ENCODE data around the gene ASRGL1. TPM values are rescaled to one million over a fixed set of nuclear protein-coding genes. Genes with fewer than 3 reads are reported as not detected.
"Not testable (repeated sequence)": the region's sequence is repeated elsewhere in the genome, so short reads cannot be mapped to it uniquely, and the experiment has no call there.

ASRGL1 gene
- total RNA-seq, 3 donors from 2014 or later = 6.7 to 22.0 (median 16.4) TPM

DNA sequence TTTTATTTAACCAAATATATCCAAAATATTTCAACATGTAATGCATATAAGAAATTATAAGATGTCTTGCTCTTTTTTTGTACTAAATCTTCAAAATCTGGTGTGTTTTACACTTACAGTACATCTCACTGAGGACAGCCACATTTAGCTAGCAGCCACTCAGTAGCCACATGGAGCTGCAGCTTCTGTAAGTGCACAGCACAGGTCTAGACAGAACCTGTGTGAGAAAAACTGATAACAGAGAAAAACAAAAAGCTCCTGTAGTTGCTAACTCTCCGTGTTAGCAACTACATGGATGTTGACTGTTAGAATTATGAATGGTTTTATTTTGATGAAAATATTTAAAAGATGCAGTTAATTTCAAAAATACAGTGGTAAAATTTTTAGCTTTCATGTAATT is 22.2 kb downstream of the ASRGL1 start:
- no peaks in the 10 kb centered on the region for H3K36me3 ChIP-seq
- no peak for TF ChIP-seq POLR2A (IDR thresholded peaks at IDR 0.05)
- no peak for TF ChIP-seq POLR2AphosphoS5 (IDR thresholded peaks at IDR 0.05)
- TF ChIP-seq, protein P1, sequence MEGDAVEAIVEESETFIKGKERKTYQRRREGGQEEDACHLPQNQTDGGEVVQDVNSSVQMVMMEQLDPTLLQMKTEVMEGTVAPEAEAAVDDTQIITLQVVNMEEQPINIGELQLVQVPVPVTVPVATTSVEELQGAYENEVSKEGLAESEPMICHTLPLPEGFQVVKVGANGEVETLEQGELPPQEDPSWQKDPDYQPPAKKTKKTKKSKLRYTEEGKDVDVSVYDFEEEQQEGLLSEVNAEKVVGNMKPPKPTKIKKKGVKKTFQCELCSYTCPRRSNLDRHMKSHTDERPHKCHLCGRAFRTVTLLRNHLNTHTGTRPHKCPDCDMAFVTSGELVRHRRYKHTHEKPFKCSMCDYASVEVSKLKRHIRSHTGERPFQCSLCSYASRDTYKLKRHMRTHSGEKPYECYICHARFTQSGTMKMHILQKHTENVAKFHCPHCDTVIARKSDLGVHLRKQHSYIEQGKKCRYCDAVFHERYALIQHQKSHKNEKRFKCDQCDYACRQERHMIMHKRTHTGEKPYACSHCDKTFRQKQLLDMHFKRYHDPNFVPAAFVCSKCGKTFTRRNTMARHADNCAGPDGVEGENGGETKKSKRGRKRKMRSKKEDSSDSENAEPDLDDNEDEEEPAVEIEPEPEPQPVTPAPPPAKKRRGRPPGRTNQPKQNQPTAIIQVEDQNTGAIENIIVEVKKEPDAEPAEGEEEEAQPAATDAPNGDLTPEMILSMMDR (IDR thresholded peaks at IDR 0.05) = no peak
- H3K9me3 ChIP-seq = no peaks in the 10 kb centered on the region
- no peak overlapping the region for H3K27ac ChIP-seq
- H3K27me3 ChIP-seq = no peaks in the 10 kb centered on the region
- H3K4me3 ChIP-seq = no peak overlapping the region
- intact Hi-C loops (cut with DNase I; ENCODE audit: low total_unique reads) = no loop called here
- no peak for DNase-seq (ENCODE audit: low spot score in 2 of 2)
- no peaks in the 10 kb centered on the region for H3K4me1 ChIP-seq

DNA sequence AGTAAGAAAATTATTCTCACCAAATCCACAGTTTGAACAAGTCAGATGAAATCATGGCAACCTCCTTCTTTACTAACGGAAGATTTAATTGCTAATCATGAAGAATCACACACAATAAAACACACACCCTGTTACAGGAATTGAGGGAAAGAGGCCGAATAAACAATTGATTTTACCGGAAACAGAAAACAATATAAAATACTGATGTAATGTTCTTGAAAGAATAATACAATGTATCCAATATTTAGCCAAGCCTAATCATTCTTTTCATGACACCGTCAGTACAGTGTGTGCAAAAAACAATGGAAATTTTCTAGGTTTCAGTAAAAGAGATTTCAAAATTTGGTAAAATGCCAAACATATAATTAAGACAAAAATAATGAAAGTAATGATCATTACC is 23.4 kb downstream of the ASRGL1 start:
- no peak for DNase-seq (ENCODE audit: low spot score in 2 of 2)
- H3K9me3 ChIP-seq = no peaks in the 10 kb centered on the region
- TF ChIP-seq POLR2AphosphoS5 (IDR thresholded peaks at IDR 0.05) (no peak), POLR2A (IDR thresholded peaks at IDR 0.05) (no peak)
- TF ChIP-seq, protein P1 (IDR thresholded peaks at IDR 0.05) = no peak
- H3K27ac ChIP-seq = no peak overlapping the region
- no peaks in the 10 kb centered on the region for H3K4me1 ChIP-seq
- no peak overlapping the region for H3K4me3 ChIP-seq
- H3K27me3 ChIP-seq = no peaks in the 10 kb centered on the region
- no peaks in the 10 kb centered on the region for H3K36me3 ChIP-seq
- intact Hi-C loops (cut with DNase I; ENCODE audit: low total_unique reads) = no loop called here

DNA sequence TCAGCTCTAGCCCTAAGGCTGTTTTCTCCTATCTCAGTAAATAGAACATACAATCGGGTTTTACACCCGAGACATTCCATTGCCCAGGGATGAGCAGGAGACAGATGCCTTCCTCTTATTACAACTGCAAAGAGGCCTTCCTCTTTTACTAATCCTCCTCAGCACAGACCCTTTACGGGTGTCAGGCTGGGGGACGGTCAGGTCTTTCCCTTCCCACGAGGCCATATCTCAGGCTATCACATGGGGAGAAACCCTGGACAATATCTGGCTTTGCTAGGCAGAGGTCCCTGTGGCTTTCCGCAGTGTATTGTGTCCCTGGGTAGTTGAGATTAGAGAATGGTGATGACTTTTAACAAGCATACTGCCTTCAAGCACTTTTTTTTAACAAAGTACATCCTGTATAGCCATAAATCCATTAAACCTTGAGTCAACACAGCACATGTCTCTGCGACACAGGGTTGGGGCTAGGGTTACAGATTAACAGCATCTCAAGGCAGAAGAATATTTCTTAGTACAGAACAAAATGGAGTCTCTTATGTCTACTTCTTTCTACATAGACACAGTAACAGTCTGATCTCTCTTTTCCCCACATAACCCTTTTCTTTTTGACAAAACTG is 31.7 kb downstream of the ASRGL1 start:
- H3K27me3 ChIP-seq, H3K4me3 ChIP-seq, H3K27ac ChIP-seq: not testable (repeated sequence)

DNA sequence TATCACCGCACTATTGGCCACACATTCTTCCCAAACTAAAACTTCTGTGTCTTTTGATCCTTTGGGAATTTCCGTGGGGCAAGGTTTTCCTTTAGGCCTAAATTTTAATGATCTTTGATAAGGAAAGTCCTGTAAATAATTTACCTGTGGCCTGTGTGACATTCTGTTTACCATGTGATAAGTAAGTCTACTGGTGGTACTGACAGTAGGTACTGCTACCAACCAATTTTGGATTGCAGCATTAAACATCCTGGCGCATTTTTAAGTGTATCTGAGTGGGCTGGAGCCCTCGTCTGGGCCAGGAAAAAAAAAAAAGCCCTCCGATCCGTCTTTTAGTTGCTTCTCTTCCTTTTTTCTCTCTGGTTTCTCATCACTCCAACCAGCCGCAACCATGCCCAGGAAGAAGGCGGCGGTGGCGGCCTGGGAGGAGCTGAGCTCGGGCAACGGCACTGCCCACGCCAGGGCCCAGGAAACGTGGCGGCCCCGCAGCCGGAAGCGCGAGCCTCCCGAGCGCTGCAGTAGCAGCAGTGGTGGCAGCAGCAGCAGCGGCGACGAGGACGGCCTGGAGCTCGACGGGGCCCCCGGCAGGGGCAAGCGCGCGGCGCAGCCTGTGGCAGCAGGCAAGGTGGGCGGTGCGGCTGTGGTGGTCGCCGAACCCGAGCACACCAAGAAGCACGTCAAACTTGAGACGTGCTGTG is 33.6 kb downstream of the ASRGL1 start:
- no peak for DNase-seq (ENCODE audit: low spot score in 2 of 2)
- Histone ChIP-seq H3K36me3 (no peaks in the 10 kb centered on the region), H3K4me1 (no peaks in the 10 kb centered on the region), H3K4me3 (no peak overlapping the region), H3K27ac (peak overlapping the region in 1 of 2 donors; percentile 14), H3K9me3 (no peaks in the 10 kb centered on the region), H3K27me3 (no peaks in the 10 kb centered on the region)
- intact Hi-C loops (cut with DNase I; ENCODE audit: low total_unique reads) = no loop called here
- TF ChIP-seq POLR2A (IDR thresholded peaks at IDR 0.05) = no peak
- no peak for TF ChIP-seq POLR2AphosphoS5 (IDR thresholded peaks at IDR 0.05)
- TF ChIP-seq, protein P1 (IDR thresholded peaks at IDR 0.05) = no peak

More for the DNA sequence above, 31.7 kb downstream of the ASRGL1 start:
- H3K9me3 ChIP-seq; H3K4me1 ChIP-seq; DNase-seq (ENCODE audit: low spot score in 2 of 2); H3K36me3 ChIP-seq; intact Hi-C loops (cut with DNase I; ENCODE audit: low total_unique reads): not testable (repeated sequence)

DNA sequence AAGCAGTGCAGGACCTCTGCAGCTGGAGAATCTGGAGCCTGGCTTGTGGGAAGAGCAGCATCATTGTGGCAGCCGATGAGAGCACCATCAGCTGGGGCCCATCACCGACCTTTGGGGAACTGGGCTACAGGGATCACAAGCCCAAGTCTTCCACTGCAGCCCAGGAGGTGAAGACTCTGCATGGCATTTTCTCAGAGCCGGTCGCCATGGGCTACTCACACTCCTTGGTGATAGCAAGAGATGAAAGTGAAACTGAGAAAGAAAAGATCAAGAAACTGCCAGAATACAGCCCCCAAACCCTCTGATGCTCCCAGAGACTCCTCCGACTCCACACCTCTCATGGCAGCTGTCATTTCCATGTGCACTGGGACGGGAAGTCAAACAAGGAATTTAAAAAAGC is 35.6 kb downstream of the ASRGL1 start:
- TF ChIP-seq POLR2A (IDR thresholded peaks at IDR 0.05) (no peak), POLR2AphosphoS5 (IDR thresholded peaks at IDR 0.05) (no peak)
- TF ChIP-seq, protein P1 (IDR thresholded peaks at IDR 0.05) = no peak
- no peaks in the 10 kb centered on the region for H3K4me1 ChIP-seq
- H3K4me3 ChIP-seq = no peak overlapping the region
- H3K36me3 ChIP-seq = no peaks in the 10 kb centered on the region
- no peaks in the 10 kb centered on the region for H3K9me3 ChIP-seq
- no peaks in the 10 kb centered on the region for H3K27me3 ChIP-seq
- intact Hi-C loops (cut with DNase I; ENCODE audit: low total_unique reads) = no loop called here
- DNase-seq (ENCODE audit: low spot score in 2 of 2) = no peak
- H3K27ac ChIP-seq = no peak overlapping the region

Measured in breast epithelium (tissue), 4 donors.